B cell (primary cell): ENCODE data around the gene GALM. TPM values are rescaled to one million over a fixed set of nuclear protein-coding genes. Genes with fewer than 3 reads are reported as not detected.

Source experiments
- ATAC-seq: fragments of 200-7000 bp; cut with Tn5 transposase; one replicate; pipeline ENCODE4 v1.10.0; 2021; ENCODE audit warnings: low read depth, mild to moderate bottlenecking, moderate number of reproducible peaks, moderate library complexity
- CTCF ChIA-PET: fragments of 350-600 bp; sonication (Branson Sonifier 250); formaldehyde crosslinking; loops from one replicate; lab custom pipeline; 2021; ENCODE audit warnings: antibody characterized with exemption, inconsistent platforms; lab: Charles Lee
- POLR2A ChIA-PET: fragments of 350-600 bp; sonication (Branson Sonifier 250); formaldehyde crosslinking; loops from one replicate; lab custom pipeline; 2021; ENCODE audit warnings: antibody characterized with exemption; lab: Charles Lee
- DNase-seq: peaks from one replicate; pipeline ENCODE4 v3.0.0; 2013
- H2AFZ ChIP-seq: 2 replicates; pipeline ENCODE4 v1.6.1; 2012; ENCODE audit warnings: mild to moderate bottlenecking, low read depth, low read length; ENCODE audit not compliant: insufficient read depth, poor library complexity, severe bottlenecking
- H3K27ac ChIP-seq, 2 donors: 1 replicate in 1 of 2; 2 replicates in 1 of 2; pipeline ENCODE4 v1.5.1; 2012 to 2013; ENCODE audit warnings: low read length in 2 of 2, mild to moderate bottlenecking in 2 of 2, moderate library complexity in 1 of 2
- H3K27me3 ChIP-seq, 4 experiments: fragments of 200-600 bp in 1 of 4; sonication (generic) in 1 of 4; replicated peaks in 1 of 4; 1 replicate in 2 of 4; 2 replicates in 2 of 4; pipeline versions ENCODE4 v1.6.1 to v1.7.0; 2013 to 2016; ENCODE audit warnings: low read length in 3 of 4, mild to moderate bottlenecking in 2 of 4, mixed read lengths in 1 of 4, moderate library complexity in 1 of 4; ENCODE audit not compliant: insufficient read depth in 4 of 4, control insufficient read depth in 3 of 4; ENCODE audit errors: control extremely low read depth in 1 of 4
- H3K36me3 ChIP-seq, 2 experiments: replicated peaks in 1 of 2; 1 replicate in 1 of 2; 2 replicates in 1 of 2; pipeline versions ENCODE4 v1.6.1 to v1.7.1; 2013; ENCODE audit warnings: low read length in 1 of 2; ENCODE audit not compliant: insufficient read depth in 2 of 2, control insufficient read depth in 1 of 2; ENCODE audit errors: control extremely low read depth in 1 of 2, extremely low read depth in 1 of 2
- H3K4me1 ChIP-seq, 2 donors: fragments of 200-600 bp in 1 of 2; sonication (generic) in 1 of 2; 1 replicate in 1 of 2; 2 replicates in 1 of 2; pipeline versions ENCODE4 v1.5.1 to v1.6.1; 2013 to 2017; ENCODE audit warnings: low read length in 2 of 2; ENCODE audit not compliant: control insufficient read depth in 2 of 2, insufficient read depth in 2 of 2
- H3K4me2 ChIP-seq: replicated peaks from 2 replicates; pipeline ENCODE3; 2012; ENCODE audit warnings: mild to moderate bottlenecking, low read depth, low read length; ENCODE audit not compliant: poor library complexity, severe bottlenecking
- H3K4me3 ChIP-seq, 5 experiments: fragments of 200-600 bp in 1 of 5; sonication (generic) in 1 of 5; 1 replicate in 3 of 5; 2 replicates in 2 of 5; pipeline versions ENCODE4 v1.5.1 to v1.7.0; 2011 to 2016; ENCODE audit warnings: low read length in 4 of 5, mild to moderate bottlenecking in 4 of 5, low read depth in 2 of 5, control low read depth in 1 of 5, moderate library complexity in 1 of 5; ENCODE audit not compliant: insufficient read depth in 1 of 5; ENCODE audit errors: control extremely low read depth in 1 of 5, extremely low read depth in 1 of 5
- H3K79me2 ChIP-seq: fragments of 200-600 bp; sonication (generic); one replicate; pipeline ENCODE4 v1.6.0; 2016; ENCODE audit warnings: low read length; ENCODE audit not compliant: control insufficient read depth, insufficient read depth
- H3K9ac ChIP-seq: fragments of 200-600 bp; sonication (generic); 2 replicates; pipeline ENCODE4 v1.6.1; 2017; ENCODE audit warnings: mild to moderate bottlenecking, low read length, moderate library complexity
- H3K9me3 ChIP-seq, 3 donors: one replicate each; pipeline versions ENCODE4 v1.6.1 to v1.7.1; 2013; ENCODE audit warnings: low read length in 2 of 3; ENCODE audit not compliant: control insufficient read depth in 2 of 3, insufficient read depth in 1 of 3; ENCODE audit errors: control extremely low read depth in 1 of 3
- H4K20me1 ChIP-seq: 2 replicates; pipeline ENCODE4 v1.6.0; 2012; ENCODE audit warnings: mild to moderate bottlenecking, low read length; ENCODE audit not compliant: insufficient read depth, control insufficient read depth, poor library complexity, severe bottlenecking
- H3K27ac Mint-ChIP-seq: one replicate; pipeline ENCODE4 v1.8.0; 2021; ENCODE audit warnings: mixed read lengths
- H3K27me3 Mint-ChIP-seq: one replicate; pipeline ENCODE4 v1.8.0; 2021; ENCODE audit warnings: mixed read lengths
- H3K4me1 Mint-ChIP-seq: one replicate; pipeline ENCODE4 v1.8.0; 2021; ENCODE audit warnings: mixed read lengths
- H3K4me3 Mint-ChIP-seq: one replicate; pipeline ENCODE4 v1.8.0; 2021; ENCODE audit warnings: mixed read lengths
- H3K9me3 Mint-ChIP-seq: one replicate; pipeline ENCODE4 v1.8.0; 2022; ENCODE audit warnings: mixed read lengths; ENCODE audit not compliant: insufficient read depth
- EZH2 ChIP-seq: IDR thresholded peaks from 2 replicates; pipeline ENCODE4 v1.6.1; 2012; ENCODE audit warnings: borderline replicate concordance, low read depth, mild to moderate bottlenecking, moderate library complexity, low read length; ENCODE audit not compliant: insufficient read depth, poor library complexity, severe bottlenecking
- WGBS: methylation state at CpG from one replicate; pipeline ENCODE4 v1.1.5; 2013; ENCODE audit warnings: missing lambda C conversion rate; ENCODE audit not compliant: insufficient coverage; 5-methylcytosine and 5-hydroxymethylcytosine counted together
- intact Hi-C: fragments of 100-400 bp; cut with micrococcal nuclease; formaldehyde crosslinking; loops from one replicate; pipeline ENCODE4 v1.10.0; 2022
- polyA plus RNA-seq: library from polyadenylated mRNA; depleted of rRNA; stranded (reverse); fragments of >200 nt; gene quantifications from 2 replicates; pipeline ENCODE4 v1.2.3, GENCODE V29; 2012
- total RNA-seq, 2 donors: library from RNA; stranded (reverse); fragments of 120-200 nt in 1 of 2; gene quantifications; 1 replicate in 1 of 2; 2 replicates in 1 of 2; pipeline versions ENCODE4 v1.2.3 to v1.2.4, GENCODE V29; 2013 to 2022
- TF ChIP-seq, protein P1 (sequence below): fragments of 200-600 bp; IDR thresholded peaks from one replicate; pipeline ENCODE4 v1.8.0; 2022; ENCODE audit warnings: antibody characterized with exemption, mild to moderate bottlenecking

The GALM gene
- total and polyA plus RNA-seq, 2 donors (not counting 1 experiment from before 2014, with no cell fraction given), result 5.1 to 9.7 TPM

DNA sequence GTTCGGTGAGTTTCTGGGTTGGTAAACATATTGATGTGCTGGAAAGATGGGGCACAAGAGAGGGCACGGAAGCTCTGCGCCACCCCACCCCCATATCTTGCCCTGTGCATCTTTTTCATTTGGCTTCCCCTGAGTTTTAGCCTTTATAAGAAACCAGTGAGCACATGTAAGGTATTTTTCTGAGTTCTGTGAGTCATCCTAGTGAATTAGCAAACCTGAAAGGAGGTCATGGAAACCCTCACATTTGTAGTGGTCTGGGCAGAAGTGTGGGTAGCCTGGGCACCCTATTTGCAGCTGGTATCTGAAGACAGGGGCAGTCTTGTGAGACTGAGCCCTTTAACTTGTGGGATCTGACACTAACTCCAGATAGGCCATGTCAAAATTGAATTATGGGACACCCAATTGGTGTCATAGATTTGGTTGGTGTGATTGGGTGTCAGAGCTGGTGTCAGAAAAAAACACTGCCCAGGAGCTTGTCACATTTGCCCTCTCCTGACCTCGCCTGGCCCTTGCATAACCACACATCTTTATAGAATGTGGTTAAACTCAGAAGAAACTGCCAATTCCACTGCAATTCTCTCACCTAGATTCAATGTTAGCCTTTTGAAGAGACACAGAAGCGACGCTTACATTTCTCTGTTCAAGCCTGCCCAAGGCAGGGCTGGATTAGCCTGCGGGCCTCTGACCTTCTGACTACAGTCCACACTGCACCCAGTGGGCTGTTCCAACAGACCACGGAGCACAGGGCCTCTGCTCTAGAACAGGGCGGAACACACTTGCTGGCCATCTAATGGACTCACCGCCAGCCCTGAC, 12.0 kb upstream of the GALM start:
- Histone ChIP-seq H3K9me3 (no peaks in the 10 kb centered on the region), H3K36me3 (no peaks in the 10 kb centered on the region), H4K20me1 (no peaks in the 10 kb centered on the region), H3K4me1 (peaks cover 3 to 8% of the 10 kb centered on the region in 2 donors), H3K27ac (no peak overlapping the region), H3K4me3 (no peak overlapping the region), H3K9ac (no peak overlapping the region), H3K4me2 (no peak overlapping the region), H3K27me3 (no peaks in the 10 kb centered on the region), H2AFZ (no peak overlapping the region), H3K79me2 (no peaks in the 10 kb centered on the region)
- Mint-ChIP-seq H3K4me3 (no peak overlapping the region), H3K9me3 (no peaks in the 10 kb centered on the region), H3K27me3 (peaks cover 17% of the 10 kb centered on the region), H3K4me1 (peaks cover 8% of the 10 kb centered on the region), H3K27ac (no peak overlapping the region)
- ATAC-seq (no peak), DNase-seq (no peak)
- intact Hi-C loops, result no loop called here
- TF ChIP-seq, protein P1, sequence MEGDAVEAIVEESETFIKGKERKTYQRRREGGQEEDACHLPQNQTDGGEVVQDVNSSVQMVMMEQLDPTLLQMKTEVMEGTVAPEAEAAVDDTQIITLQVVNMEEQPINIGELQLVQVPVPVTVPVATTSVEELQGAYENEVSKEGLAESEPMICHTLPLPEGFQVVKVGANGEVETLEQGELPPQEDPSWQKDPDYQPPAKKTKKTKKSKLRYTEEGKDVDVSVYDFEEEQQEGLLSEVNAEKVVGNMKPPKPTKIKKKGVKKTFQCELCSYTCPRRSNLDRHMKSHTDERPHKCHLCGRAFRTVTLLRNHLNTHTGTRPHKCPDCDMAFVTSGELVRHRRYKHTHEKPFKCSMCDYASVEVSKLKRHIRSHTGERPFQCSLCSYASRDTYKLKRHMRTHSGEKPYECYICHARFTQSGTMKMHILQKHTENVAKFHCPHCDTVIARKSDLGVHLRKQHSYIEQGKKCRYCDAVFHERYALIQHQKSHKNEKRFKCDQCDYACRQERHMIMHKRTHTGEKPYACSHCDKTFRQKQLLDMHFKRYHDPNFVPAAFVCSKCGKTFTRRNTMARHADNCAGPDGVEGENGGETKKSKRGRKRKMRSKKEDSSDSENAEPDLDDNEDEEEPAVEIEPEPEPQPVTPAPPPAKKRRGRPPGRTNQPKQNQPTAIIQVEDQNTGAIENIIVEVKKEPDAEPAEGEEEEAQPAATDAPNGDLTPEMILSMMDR, result no peak
- no peak for TF ChIP-seq EZH2
- POLR2A ChIA-PET, result no interaction called here
- CTCF ChIA-PET, result interaction anchor here (0.5 kb wide), 1 partner anchor 117 kb away, joined by 3 read pairs; no protein-coding TSS in a partner anchor
- 96% methylated on average over 7 of the region's 10 CpGs for WGBS
